ENCODE data around the gene GSTM1. TPM values are rescaled to one million over a fixed set of nuclear protein-coding genes. Genes with fewer than 3 reads are reported as not detected.
"Not testable (repeated sequence)": the region's sequence is repeated elsewhere in the genome, so short reads cannot be mapped to it uniquely, and the experiment has no call there.

GSTM1 gene
- total RNA-seq, 1 donor from 2014 or later: not detected

DNA sequence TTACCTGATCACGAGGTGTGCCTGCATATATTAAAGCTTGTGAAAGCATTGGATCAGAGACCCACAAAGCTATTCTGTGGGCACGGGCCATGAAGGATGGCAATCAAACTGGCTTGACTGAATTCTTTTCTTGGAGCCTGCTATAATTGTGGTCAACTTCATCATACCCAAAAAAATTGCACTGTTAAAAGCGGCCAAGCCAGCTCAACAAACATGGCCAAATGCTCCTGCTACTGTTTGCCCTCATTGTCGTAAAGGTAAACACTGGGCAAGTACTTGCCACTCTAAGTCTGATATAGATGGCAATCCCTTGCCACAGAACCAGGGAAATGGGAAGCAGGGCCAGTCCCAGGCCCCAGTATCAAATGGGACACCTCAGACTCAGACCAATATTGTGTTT, 17.8 kb downstream of the GSTM1 start:
- DNase-seq (ENCODE audit: low read depth): no peak
- no peak overlapping the region for H3K4me2 ChIP-seq (ENCODE audit: low read length)
- H3K9ac ChIP-seq (ENCODE audit: low read length): no peak overlapping the region
- H3K36me3 Mint-ChIP-seq (ENCODE audit: low read depth, unreplicated experiment): no peaks in the 10 kb centered on the region
- no peak overlapping the region for H3K4me3 Mint-ChIP-seq (ENCODE audit: unreplicated experiment)
- H3K4me1 Mint-ChIP-seq (ENCODE audit: low read depth, unreplicated experiment): no peaks in the 10 kb centered on the region
- no peaks in the 10 kb centered on the region for H4K20me1 ChIP-seq (ENCODE audit: insufficient read depth, low read length)
- H3K9me3 Mint-ChIP-seq (ENCODE audit: unreplicated experiment): peaks cover 30% of the 10 kb centered on the region
- TF ChIP-seq EZH2 (IDR thresholded peaks at IDR 0.05; ENCODE audit: insufficient read depth, low read length): no peak
- TF ChIP-seq, protein P1, sequence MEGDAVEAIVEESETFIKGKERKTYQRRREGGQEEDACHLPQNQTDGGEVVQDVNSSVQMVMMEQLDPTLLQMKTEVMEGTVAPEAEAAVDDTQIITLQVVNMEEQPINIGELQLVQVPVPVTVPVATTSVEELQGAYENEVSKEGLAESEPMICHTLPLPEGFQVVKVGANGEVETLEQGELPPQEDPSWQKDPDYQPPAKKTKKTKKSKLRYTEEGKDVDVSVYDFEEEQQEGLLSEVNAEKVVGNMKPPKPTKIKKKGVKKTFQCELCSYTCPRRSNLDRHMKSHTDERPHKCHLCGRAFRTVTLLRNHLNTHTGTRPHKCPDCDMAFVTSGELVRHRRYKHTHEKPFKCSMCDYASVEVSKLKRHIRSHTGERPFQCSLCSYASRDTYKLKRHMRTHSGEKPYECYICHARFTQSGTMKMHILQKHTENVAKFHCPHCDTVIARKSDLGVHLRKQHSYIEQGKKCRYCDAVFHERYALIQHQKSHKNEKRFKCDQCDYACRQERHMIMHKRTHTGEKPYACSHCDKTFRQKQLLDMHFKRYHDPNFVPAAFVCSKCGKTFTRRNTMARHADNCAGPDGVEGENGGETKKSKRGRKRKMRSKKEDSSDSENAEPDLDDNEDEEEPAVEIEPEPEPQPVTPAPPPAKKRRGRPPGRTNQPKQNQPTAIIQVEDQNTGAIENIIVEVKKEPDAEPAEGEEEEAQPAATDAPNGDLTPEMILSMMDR (IDR thresholded peaks at IDR 0.05; ENCODE audit: insufficient read depth, low read depth, low read length): no peak
- H3K27ac ChIP-seq (ENCODE audit: low read depth, low read length): no peak overlapping the region
- no peak overlapping the region for H3K4me3 ChIP-seq (ENCODE audit: insufficient read depth, low read depth, low read length)
- H3K36me3 ChIP-seq (ENCODE audit: insufficient read depth, low read length): no peaks in the 10 kb centered on the region
- no peak overlapping the region for H2AFZ ChIP-seq (ENCODE audit: low read depth, low read length)
- H3K27me3 Mint-ChIP-seq (ENCODE audit: low read depth, unreplicated experiment): peaks cover 5% of the 10 kb centered on the region
- no peaks in the 10 kb centered on the region for H3K4me1 ChIP-seq (ENCODE audit: insufficient read depth, low read length)
- H3K79me2 ChIP-seq (ENCODE audit: insufficient read depth, low read length): no peaks in the 10 kb centered on the region
- no peaks in the 10 kb centered on the region for H3K27me3 ChIP-seq (ENCODE audit: insufficient read depth, low read length)
- no peak overlapping the region for H3K27ac Mint-ChIP-seq (ENCODE audit: unreplicated experiment)
- no peaks in the 10 kb centered on the region for H3K9me3 ChIP-seq (ENCODE audit: insufficient read depth, low read depth, low read length)
- no peak for FAIRE-seq

DNA sequence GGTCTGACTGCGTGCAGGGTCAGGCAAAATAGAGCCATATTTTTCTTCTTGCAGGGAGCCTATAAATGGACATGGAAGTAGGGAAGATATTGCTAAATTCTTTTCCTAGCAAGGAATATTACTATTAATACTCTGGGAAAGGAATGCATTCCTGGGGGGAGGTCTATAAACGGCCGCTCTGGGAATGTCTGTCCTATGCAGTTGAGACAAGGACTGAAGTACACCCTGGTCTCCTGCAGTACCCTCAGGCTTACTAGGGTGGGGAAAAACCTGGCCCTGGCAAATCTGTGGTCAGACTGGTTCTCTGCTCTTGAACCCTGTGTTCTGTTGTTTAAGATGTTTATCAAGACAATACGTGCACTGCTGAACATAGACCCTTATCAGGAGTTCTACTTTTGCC, 21.3 kb downstream of the GSTM1 start:
- not testable (repeated sequence) for H3K4me1 Mint-ChIP-seq (ENCODE audit: low read depth, unreplicated experiment); H3K27me3 ChIP-seq (ENCODE audit: insufficient read depth, low read length); FAIRE-seq; H3K79me2 ChIP-seq (ENCODE audit: insufficient read depth, low read length); H2AFZ ChIP-seq (ENCODE audit: low read depth, low read length); H3K36me3 Mint-ChIP-seq (ENCODE audit: low read depth, unreplicated experiment); H3K9me3 ChIP-seq (ENCODE audit: insufficient read depth, low read depth, low read length); H3K36me3 ChIP-seq (ENCODE audit: insufficient read depth, low read length); H3K4me3 Mint-ChIP-seq (ENCODE audit: unreplicated experiment); H3K27ac Mint-ChIP-seq (ENCODE audit: unreplicated experiment); H3K9ac ChIP-seq (ENCODE audit: low read length); H3K27ac ChIP-seq (ENCODE audit: low read depth, low read length); H4K20me1 ChIP-seq (ENCODE audit: insufficient read depth, low read length); H3K4me3 ChIP-seq (ENCODE audit: insufficient read depth, low read depth, low read length); H3K4me2 ChIP-seq (ENCODE audit: low read length); H3K4me1 ChIP-seq (ENCODE audit: insufficient read depth, low read length); DNase-seq (ENCODE audit: low read depth)
- Mint-ChIP-seq H3K27me3 (ENCODE audit: low read depth, unreplicated experiment) (peaks cover 12% of the 10 kb centered on the region), H3K9me3 (ENCODE audit: unreplicated experiment) (peaks cover 27% of the 10 kb centered on the region)

DNA sequence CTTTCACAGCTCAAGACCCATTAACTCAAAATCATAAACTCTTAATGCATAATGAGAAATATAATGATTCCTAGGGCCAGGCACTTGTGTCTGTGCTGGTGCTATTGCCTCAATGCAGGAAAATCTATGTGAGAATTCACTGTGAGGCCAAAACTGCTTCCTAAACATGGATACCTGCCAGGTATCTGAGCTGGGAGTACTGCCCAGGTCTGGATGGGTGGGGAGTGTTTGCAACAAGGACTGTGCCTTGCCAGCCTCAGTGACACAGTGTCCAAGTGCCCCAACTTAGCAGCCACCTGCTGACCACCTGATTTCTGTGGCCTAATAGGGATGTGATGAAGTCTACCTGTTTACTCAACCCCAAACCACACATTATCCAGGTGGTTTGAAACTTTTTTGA, 22.2 kb downstream of the GSTM1 start:
- not testable (repeated sequence) for H3K4me3 Mint-ChIP-seq (ENCODE audit: unreplicated experiment); H3K79me2 ChIP-seq (ENCODE audit: insufficient read depth, low read length); H3K9me3 ChIP-seq (ENCODE audit: insufficient read depth, low read depth, low read length); H3K36me3 Mint-ChIP-seq (ENCODE audit: low read depth, unreplicated experiment); H3K9ac ChIP-seq (ENCODE audit: low read length); H3K4me3 ChIP-seq (ENCODE audit: insufficient read depth, low read depth, low read length); H3K4me1 Mint-ChIP-seq (ENCODE audit: low read depth, unreplicated experiment); H3K4me1 ChIP-seq (ENCODE audit: insufficient read depth, low read length); H3K27ac Mint-ChIP-seq (ENCODE audit: unreplicated experiment); H3K27ac ChIP-seq (ENCODE audit: low read depth, low read length); H3K27me3 ChIP-seq (ENCODE audit: insufficient read depth, low read length); H3K36me3 ChIP-seq (ENCODE audit: insufficient read depth, low read length); H3K4me2 ChIP-seq (ENCODE audit: low read length); FAIRE-seq; H4K20me1 ChIP-seq (ENCODE audit: insufficient read depth, low read length); DNase-seq (ENCODE audit: low read depth); H2AFZ ChIP-seq (ENCODE audit: low read depth, low read length)
- H3K9me3 Mint-ChIP-seq (ENCODE audit: unreplicated experiment): peaks cover 19% of the 10 kb centered on the region
- H3K27me3 Mint-ChIP-seq (ENCODE audit: low read depth, unreplicated experiment): peaks cover 21% of the 10 kb centered on the region

DNA sequence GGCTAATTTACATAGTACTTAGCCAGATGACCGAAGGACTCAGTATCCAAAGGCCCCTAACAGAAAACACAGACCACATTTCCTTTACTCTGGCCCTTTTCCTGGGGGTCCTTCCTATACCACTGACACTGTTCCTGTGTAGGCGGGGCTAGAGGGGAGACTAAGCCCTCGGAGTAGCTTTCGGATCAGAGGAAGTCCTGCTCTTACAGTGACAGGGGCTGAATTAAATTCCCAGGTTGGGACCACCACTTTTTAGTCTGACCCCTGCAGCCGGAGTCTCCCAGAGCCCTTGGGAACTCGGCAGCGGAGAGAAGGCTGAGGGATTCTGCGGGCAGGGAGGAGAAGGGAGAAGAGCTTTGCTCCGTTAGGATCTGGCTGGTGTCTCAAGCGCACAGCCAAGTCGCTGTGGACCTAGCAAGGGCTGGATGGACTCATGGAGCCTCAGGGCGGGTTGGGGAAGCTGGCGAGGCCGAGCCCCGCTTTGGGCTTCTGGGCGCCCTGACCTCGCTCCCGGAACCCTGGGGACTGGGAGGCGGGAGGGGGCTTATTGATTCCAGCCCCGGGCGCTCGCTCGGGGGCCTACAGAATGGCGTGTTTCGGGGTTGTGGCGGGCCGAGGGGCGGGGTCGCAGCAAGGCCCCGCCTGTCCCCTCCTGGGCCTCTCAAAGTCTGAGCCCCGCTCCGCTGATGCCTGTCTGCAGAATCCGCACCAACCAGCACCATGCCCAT, 24.1 kb downstream of the GSTM1 start, which contains the start of gene GSTM5:
GSTM5 (plus strand) TSS at position 659 of the 728 bp plus-strand sequence; CDS start at position 721, 62 bp downstream.
- H3K4me3 Mint-ChIP-seq (ENCODE audit: unreplicated experiment); H3K4me3 ChIP-seq (ENCODE audit: insufficient read depth, low read depth, low read length); FAIRE-seq: not testable (repeated sequence)

More for the DNA sequence above, 24.1 kb downstream of the GSTM1 start, which contains the start of gene GSTM5:
- not testable (repeated sequence) for H3K4me1 Mint-ChIP-seq (ENCODE audit: low read depth, unreplicated experiment); H4K20me1 ChIP-seq (ENCODE audit: insufficient read depth, low read length); DNase-seq (ENCODE audit: low read depth); H3K79me2 ChIP-seq (ENCODE audit: insufficient read depth, low read length); H3K36me3 Mint-ChIP-seq (ENCODE audit: low read depth, unreplicated experiment); H3K27ac ChIP-seq (ENCODE audit: low read depth, low read length); H3K9me3 ChIP-seq (ENCODE audit: insufficient read depth, low read depth, low read length); H3K27me3 ChIP-seq (ENCODE audit: insufficient read depth, low read length); H3K27ac Mint-ChIP-seq (ENCODE audit: unreplicated experiment); H3K36me3 ChIP-seq (ENCODE audit: insufficient read depth, low read length); H3K4me1 ChIP-seq (ENCODE audit: insufficient read depth, low read length)
- Histone ChIP-seq H2AFZ (ENCODE audit: low read depth, low read length) (peak within 1 kb of the TSS; percentile 69), H3K4me2 (ENCODE audit: low read length) (peak within 1 kb of the TSS; percentile 72), H3K9ac (ENCODE audit: low read length) (peak within 1 kb of the TSS; percentile 23)
- Mint-ChIP-seq H3K27me3 (ENCODE audit: low read depth, unreplicated experiment) (peaks cover 39% of the 10 kb centered on the region), H3K9me3 (ENCODE audit: unreplicated experiment) (peaks cover 15% of the 10 kb centered on the region)

Measured in astrocyte (in vitro differentiated cells and primary cell).